Activated CD8-positive, alpha-beta memory T cell treated with anti-CD3 and anti-CD28 coated beads, Interleukin-2, amount 50 U/mL, for 48 hours (primary cell): ENCODE results near the gene PRRT3.
A peak's percentile ranks its signal among the peaks of the same experiment; 100 is the strongest.

Experiments used
- DNase-seq: peaks from one replicate; pipeline ENCODE4 v3.0.0-alpha.2; 2020

Gene PRRT3

GRCh38 chr3:9951962-9952805 is at the start of gene PRRT3:
TSS of gene PRRT3 (minus strand) at chr3:9952408. CDS start at chr3:9950115, 2,293 bp downstream.
- DNase-seq = peak; percentile 84

GRCh38 chr3:10000686-10001085 is 48.5 kb upstream of the PRRT3 start:
- no peak for DNase-seq

GRCh38 chr3:9994086-9994844 is 42.1 kb upstream of the PRRT3 start:
- DNase-seq = no peak

GRCh38 chr3:9986230-9986725 is 34.1 kb upstream of the PRRT3 start:
- DNase-seq = no peak

- DNase-seq = no peak
These were observed 28.0 kb upstream of the PRRT3 start for GRCh38 chr3:9980251-9980650.

- no peak for DNase-seq
These were observed 26.6 kb upstream of the PRRT3 start for GRCh38 chr3:9978710-9979305.

- no peak for DNase-seq
These were observed 24.8 kb upstream of the PRRT3 start for GRCh38 chr3:9976721-9977709.

- no peak for DNase-seq
These were observed 17.9 kb upstream of the PRRT3 start for GRCh38 chr3:9970020-9970652.

- no peak for DNase-seq
These were observed 17.4 kb upstream of the PRRT3 start for GRCh38 chr3:9969632-9970019.

GRCh38 chr3:9966841-9967240 is 14.6 kb upstream of the PRRT3 start:
- DNase-seq = no peak

GRCh38 chr3:9965200-9965875 is 13.1 kb upstream of the PRRT3 start:
- no peak for DNase-seq

GRCh38 chr3:9957214-9957613 is 5.0 kb upstream of the PRRT3 start:
- DNase-seq = no peak

GRCh38 chr3:9955611-9956352 is 3.6 kb upstream of the PRRT3 start:
- no peak for DNase-seq

- DNase-seq = no peak
These were observed 2.9 kb upstream of the PRRT3 start for GRCh38 chr3:9955067-9955502.

GRCh38 chr3:9951598-9951961 is 628 bp downstream of the PRRT3 start:
- no peak for DNase-seq

GRCh38 chr3:9951126-9951525 is 1.1 kb downstream of the PRRT3 start:
- DNase-seq = no peak

GRCh38 chr3:9949626-9950025 is 2.6 kb downstream of the PRRT3 start:
- DNase-seq = no peak

GRCh38 chr3:9949115-9949514 is 3.1 kb downstream of the PRRT3 start:
- no peak for DNase-seq

- no peak for DNase-seq
These were observed 3.6 kb downstream of the PRRT3 start for GRCh38 chr3:9948586-9948985.
